ENCODE results near the gene DHRS12.

Gene DHRS12

GRCh38 chr13:51770160-51770559 lies 33.8 kb downstream of the DHRS12 start:
- Mint-ChIP-seq H3K9me3 (no peaks in the 10 kb centered on the region), H3K36me3 (ENCODE audit: low read depth) (peaks cover 3% of the 10 kb centered on the region), H3K4me3 (no peak overlapping the region), H3K4me1 (ENCODE audit: low read depth) (peaks cover 17% of the 10 kb centered on the region), H3K27ac (no peak overlapping the region), H3K27me3 (no peaks in the 10 kb centered on the region)

GRCh38 chr13:51769455-51770127 lies 34.4 kb downstream of the DHRS12 start:
- no peak overlapping the region for H3K4me3 Mint-ChIP-seq
- no peak overlapping the region for H3K27ac Mint-ChIP-seq
- H3K9me3 Mint-ChIP-seq: no peaks in the 10 kb centered on the region
- H3K36me3 Mint-ChIP-seq (ENCODE audit: low read depth): peaks cover 3% of the 10 kb centered on the region
- peaks cover 23% of the 10 kb centered on the region for H3K4me1 Mint-ChIP-seq (ENCODE audit: low read depth)
- H3K27me3 Mint-ChIP-seq: no peaks in the 10 kb centered on the region

DNA sequence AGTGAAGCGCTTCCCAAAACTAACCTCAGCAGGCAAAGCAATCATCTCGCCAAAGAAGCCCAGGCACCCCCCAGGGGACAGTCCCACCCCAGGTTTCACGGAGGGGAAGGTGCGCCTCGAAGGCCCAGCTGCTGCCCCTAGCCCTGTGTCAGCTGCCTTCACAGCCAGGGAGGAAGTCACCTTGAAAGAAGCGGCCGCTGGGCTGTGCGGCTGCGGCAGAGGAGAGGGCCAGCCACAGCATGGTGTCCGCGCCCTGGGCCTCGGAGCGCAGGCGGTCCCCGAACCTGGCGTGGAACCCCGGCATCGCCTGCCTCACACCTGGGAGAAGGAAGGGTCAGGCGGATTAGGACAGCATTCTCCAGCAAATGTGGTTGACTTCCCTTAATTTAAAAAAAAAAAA lies 35.0 kb downstream of the DHRS12 start:
- Mint-ChIP-seq H3K4me3 (no peak overlapping the region), H3K9me3 (no peaks in the 10 kb centered on the region), H3K36me3 (ENCODE audit: low read depth) (peaks cover 3% of the 10 kb centered on the region), H3K27ac (no peak overlapping the region), H3K27me3 (no peaks in the 10 kb centered on the region), H3K4me1 (ENCODE audit: low read depth) (peaks cover 28% of the 10 kb centered on the region)

GRCh38 chr13:51768378-51768921 lies 35.5 kb downstream of the DHRS12 start:
- Mint-ChIP-seq H3K9me3 (no peaks in the 10 kb centered on the region), H3K36me3 (ENCODE audit: low read depth) (peaks cover 3% of the 10 kb centered on the region), H3K27ac (no peak overlapping the region), H3K4me3 (no peak overlapping the region), H3K4me1 (ENCODE audit: low read depth) (peaks cover 34% of the 10 kb centered on the region), H3K27me3 (no peaks in the 10 kb centered on the region)

- Mint-ChIP-seq H3K4me1 (ENCODE audit: low read depth) (peaks cover 47% of the 10 kb centered on the region), H3K27ac (no peak overlapping the region), H3K9me3 (no peaks in the 10 kb centered on the region), H3K4me3 (no peak overlapping the region), H3K27me3 (no peaks in the 10 kb centered on the region), H3K36me3 (ENCODE audit: low read depth) (peaks cover 13% of the 10 kb centered on the region)
Measured at GRCh38 chr13:51767100-51767499, 36.9 kb downstream of the DHRS12 start.

GRCh38 chr13:51765142-51765515 lies 38.8 kb downstream of the DHRS12 start:
- H3K4me3 Mint-ChIP-seq: peak overlapping the region; percentile 84
- H3K27me3 Mint-ChIP-seq: no peaks in the 10 kb centered on the region
- H3K36me3 Mint-ChIP-seq (ENCODE audit: low read depth): peaks cover 26% of the 10 kb centered on the region
- peak overlapping the region; percentile 92 for H3K27ac Mint-ChIP-seq
- H3K4me1 Mint-ChIP-seq (ENCODE audit: low read depth): peaks cover 49% of the 10 kb centered on the region
- no peaks in the 10 kb centered on the region for H3K9me3 Mint-ChIP-seq

DNA sequence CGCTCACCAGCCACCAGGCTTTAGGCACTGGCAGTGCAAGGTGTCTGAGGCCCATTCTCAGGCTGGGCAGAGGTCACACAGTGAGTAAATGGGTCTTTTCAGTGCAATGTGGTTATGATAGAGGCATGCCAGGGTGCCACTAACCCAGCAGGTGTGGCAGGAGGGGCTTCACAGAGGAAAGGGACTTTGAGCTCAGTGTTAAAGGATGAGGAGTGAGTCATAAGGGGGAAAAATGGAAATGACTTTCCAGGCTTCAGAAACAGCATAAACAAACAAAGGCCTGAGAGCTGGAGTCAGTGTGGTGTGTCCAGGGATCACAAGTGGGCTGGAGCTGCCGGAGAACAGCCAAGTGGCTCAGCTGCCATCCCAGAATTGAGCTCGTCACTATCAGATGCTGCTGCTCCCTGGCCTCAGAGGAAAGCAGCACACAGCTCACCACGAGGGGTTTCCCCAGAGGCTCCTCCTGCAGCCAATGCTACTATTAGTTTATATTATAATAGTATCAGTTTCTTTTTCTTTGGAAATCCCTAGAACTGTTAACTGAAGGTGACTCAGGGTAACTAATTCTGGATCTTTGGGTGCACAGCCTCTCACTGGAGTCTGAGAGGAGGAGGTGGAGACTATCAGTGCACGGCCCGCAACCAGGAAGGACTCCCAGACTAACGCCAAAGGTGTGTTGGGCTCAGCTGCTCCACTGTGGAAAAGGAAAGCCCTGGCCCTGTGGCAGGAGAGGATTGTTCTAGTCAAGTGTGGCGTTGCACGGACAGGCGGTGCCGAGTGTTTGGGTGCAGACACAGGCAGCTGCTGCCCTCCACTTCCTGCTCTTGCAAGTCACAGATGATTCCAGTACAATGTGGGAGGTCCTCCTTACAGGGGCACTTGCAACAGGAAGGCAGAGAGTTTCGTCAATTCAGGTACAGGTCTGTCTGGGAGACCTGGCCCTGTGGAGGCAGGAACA lies 39.5 kb downstream of the DHRS12 start:
- peak overlapping the region; percentile 92 for H3K27ac Mint-ChIP-seq
- peaks cover 49% of the 10 kb centered on the region for H3K4me1 Mint-ChIP-seq (ENCODE audit: low read depth)
- H3K36me3 Mint-ChIP-seq (ENCODE audit: low read depth): peaks cover 33% of the 10 kb centered on the region
- H3K9me3 Mint-ChIP-seq: no peaks in the 10 kb centered on the region
- no peaks in the 10 kb centered on the region for H3K27me3 Mint-ChIP-seq
- peak overlapping the region; percentile 84 for H3K4me3 Mint-ChIP-seq

GRCh38 chr13:51763486-51763885 lies 40.5 kb downstream of the DHRS12 start:
- Mint-ChIP-seq H3K4me1 (ENCODE audit: low read depth) (peaks cover 49% of the 10 kb centered on the region), H3K27me3 (no peaks in the 10 kb centered on the region), H3K36me3 (ENCODE audit: low read depth) (peaks cover 34% of the 10 kb centered on the region), H3K4me3 (no peak overlapping the region), H3K9me3 (no peaks in the 10 kb centered on the region), H3K27ac (peak overlapping the region; percentile 92)

DNA sequence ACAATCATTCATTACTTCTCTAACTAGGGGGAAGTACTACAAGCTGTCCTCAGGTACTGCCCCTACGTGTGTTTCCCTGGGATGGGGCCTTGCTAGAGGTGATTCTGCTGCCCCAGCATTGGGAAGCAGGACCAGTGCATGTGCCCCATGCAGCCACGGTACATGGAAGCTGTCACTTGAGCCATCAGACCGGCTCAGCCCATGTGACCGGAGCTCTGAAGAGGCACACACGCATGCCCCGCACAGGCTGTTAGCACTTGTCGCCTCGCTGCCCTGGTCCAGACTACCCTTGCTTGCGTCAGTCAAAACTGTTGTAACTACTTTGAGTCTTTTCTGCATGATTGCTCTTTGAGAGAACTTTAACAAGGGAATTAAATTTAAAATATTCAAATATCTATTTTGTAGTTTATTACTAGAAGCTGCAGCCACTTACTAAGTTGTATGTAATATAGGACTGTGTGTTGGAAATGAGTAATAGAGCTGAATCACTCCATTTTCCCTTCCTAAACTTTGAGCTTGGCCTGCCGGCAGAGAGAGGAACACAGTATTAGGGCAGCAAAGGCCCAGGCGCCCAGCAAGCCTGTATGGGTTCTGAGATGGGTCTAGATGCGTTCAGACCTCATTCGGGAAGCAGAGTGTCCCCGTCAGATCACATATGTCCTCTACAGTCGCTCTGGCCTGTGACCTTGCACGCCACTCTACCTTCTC lies 42.2 kb downstream of the DHRS12 start:
- Mint-ChIP-seq H3K27me3 (no peaks in the 10 kb centered on the region), H3K9me3 (no peaks in the 10 kb centered on the region), H3K4me3 (no peak overlapping the region), H3K27ac (no peak overlapping the region), H3K36me3 (ENCODE audit: low read depth) (peaks cover 31% of the 10 kb centered on the region), H3K4me1 (ENCODE audit: low read depth) (peaks cover 48% of the 10 kb centered on the region)

- Mint-ChIP-seq H3K27ac (no peak overlapping the region), H3K36me3 (ENCODE audit: low read depth) (peaks cover 31% of the 10 kb centered on the region), H3K4me3 (no peak overlapping the region), H3K9me3 (no peaks in the 10 kb centered on the region), H3K4me1 (ENCODE audit: low read depth) (peaks cover 36% of the 10 kb centered on the region), H3K27me3 (no peaks in the 10 kb centered on the region)
Measured at GRCh38 chr13:51760592-51760991, 43.4 kb downstream of the DHRS12 start.

- Mint-ChIP-seq H3K27ac (no peak overlapping the region), H3K4me3 (no peak overlapping the region), H3K36me3 (ENCODE audit: low read depth) (peaks cover 31% of the 10 kb centered on the region)
Measured at GRCh38 chr13:51759240-51759639, 44.7 kb downstream of the DHRS12 start.

DNA sequence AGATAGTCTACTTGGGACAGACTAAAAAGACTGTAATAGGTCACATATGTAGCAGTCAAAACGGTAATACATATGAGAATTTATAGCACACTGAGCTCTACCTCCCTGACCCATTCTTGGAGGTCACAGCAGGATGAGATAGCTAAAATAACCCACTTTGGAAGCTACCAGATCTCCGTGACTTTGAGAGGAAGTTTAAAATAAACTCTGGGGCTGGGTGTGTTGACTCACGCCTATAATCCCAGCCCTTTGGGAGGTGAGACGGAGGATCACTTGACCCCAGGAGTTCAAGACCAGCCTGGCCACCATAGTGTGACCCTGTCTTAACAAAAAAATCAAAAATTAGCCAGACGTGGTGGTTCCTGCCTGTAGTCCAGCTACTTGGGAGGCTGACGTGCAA lies 45.3 kb downstream of the DHRS12 start:
- no peaks in the 10 kb centered on the region for H3K9me3 Mint-ChIP-seq
- H3K4me1 Mint-ChIP-seq (ENCODE audit: low read depth): peaks cover 17% of the 10 kb centered on the region
- H3K36me3 Mint-ChIP-seq (ENCODE audit: low read depth): peaks cover 35% of the 10 kb centered on the region
- H3K27me3 Mint-ChIP-seq: no peaks in the 10 kb centered on the region
- no peak overlapping the region for H3K4me3 Mint-ChIP-seq
- H3K27ac Mint-ChIP-seq: no peak overlapping the region

More at GRCh38 chr13:51759240-51759639, 44.7 kb downstream of the DHRS12 start:
- peaks cover 23% of the 10 kb centered on the region for H3K4me1 Mint-ChIP-seq (ENCODE audit: low read depth)
- H3K9me3 Mint-ChIP-seq: no peaks in the 10 kb centered on the region
- H3K27me3 Mint-ChIP-seq: no peaks in the 10 kb centered on the region

- Mint-ChIP-seq H3K4me3 (no peak overlapping the region), H3K27me3 (no peaks in the 10 kb centered on the region), H3K9me3 (no peaks in the 10 kb centered on the region), H3K4me1 (ENCODE audit: low read depth) (no peaks in the 10 kb centered on the region), H3K36me3 (ENCODE audit: low read depth) (peaks cover 41% of the 10 kb centered on the region), H3K27ac (no peak overlapping the region)
Measured at GRCh38 chr13:51756651-51757050, 47.3 kb downstream of the DHRS12 start.

DNA sequence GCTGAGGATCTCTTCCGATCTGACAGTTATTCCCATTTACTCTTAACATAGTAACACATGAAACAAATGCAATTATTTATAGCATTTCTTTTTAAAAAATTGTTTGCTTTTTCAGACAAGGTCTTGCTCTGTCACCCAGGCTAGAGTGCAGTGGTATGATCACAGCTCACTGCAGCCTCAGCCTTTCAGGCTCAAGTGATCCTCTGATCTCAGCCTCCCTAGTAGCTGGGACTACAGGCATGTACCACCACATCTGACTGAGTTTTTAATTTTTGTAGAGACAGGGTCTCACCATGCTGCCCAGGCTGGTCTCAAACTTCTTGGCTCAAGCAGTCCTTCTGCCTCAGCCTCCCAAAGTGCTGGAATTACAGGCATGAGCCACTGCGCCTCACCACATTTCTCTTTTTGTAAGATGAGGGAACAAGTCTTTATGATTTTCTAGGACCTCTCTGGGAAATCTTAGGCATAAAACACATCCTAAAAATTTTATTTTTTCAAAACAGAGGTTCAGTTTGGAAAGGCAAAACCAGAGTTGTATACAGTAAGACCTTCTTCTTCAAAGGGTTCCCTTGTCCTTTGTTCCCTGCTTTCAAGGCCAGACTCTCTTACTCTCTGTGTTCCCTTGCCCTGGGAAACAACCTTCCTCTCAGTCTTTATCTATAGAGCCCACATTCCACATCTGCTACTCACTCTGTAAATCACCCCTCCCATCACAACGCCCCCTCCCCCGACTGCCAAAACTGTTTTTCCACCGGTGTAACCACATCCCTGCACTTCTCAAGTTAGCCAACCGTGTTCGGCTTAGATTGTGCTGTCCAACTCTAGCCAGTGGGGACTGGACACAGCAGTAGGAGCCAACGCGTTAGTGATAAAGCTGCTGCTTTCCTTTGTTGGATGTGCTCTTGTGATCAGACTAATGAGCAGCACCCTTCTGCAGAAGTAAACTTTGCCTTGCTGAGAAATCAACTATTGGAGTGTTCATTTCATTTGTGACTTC lies 56.2 kb downstream of the DHRS12 start:
- H3K27me3 Mint-ChIP-seq: no peaks in the 10 kb centered on the region
- H3K9me3 Mint-ChIP-seq: peaks cover 6% of the 10 kb centered on the region
- peak overlapping the region; percentile 11 for H3K27ac Mint-ChIP-seq
- peaks cover 64% of the 10 kb centered on the region for H3K36me3 Mint-ChIP-seq (ENCODE audit: low read depth)
- no peak overlapping the region for H3K4me3 Mint-ChIP-seq
- H3K4me1 Mint-ChIP-seq (ENCODE audit: low read depth): no peaks in the 10 kb centered on the region
